Activated CD8-positive, alpha-beta memory T cell treated with anti-CD3 and anti-CD28 coated beads, Interleukin-2, amount 50 U/mL, for 1 hour (primary cell): ENCODE measurements around the gene ZBTB32.

Experiments used
- DNase-seq: peaks from one replicate; pipeline ENCODE4 v3.0.0-alpha.2; 2020; ENCODE audit errors: extremely low read depth

The ZBTB32 gene

DNA sequence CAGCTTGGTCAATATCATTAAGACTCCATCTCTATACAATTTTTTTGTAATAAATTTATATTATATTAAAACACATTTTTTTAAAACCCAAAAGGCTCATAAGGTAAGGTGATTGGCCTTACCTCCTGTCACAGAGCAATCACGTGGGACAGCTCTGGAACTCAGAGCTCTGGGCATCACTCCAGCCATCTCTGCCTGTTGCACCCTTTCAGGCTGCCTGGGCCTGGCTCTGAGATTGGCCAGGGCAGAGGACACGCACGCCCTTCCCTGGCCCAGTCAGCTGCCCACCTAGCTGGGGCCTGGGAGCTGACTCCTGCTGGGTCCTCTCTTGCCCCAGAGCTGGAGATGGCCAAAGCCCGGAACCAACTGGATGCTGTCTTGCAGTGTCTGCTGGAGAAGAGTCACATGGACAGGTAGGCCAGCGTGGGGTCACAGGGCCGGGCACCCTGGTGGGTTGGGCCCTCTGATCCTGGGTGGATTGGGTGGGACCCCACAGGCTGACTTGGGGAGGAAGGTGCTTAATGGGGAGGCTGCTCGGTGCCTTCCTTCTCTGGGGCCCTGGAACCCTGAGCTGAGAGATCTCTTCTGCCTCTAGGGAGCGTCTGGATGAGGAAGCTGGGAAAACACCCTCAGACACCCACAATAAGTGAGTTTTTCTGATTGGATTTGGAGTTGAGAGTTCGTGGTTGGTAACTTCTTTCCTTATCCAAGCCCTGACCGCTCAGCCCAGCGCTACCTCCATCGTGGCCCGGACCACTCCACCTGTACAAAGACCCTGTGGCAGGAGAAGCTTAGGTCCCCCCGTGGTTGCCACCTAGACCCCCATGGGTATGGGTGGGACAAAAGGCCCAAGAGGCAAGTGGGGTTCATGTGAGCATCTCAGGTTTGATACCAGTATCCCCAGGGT, 47.7 kb downstream of the ZBTB32 start:
- no peak for DNase-seq

DNA sequence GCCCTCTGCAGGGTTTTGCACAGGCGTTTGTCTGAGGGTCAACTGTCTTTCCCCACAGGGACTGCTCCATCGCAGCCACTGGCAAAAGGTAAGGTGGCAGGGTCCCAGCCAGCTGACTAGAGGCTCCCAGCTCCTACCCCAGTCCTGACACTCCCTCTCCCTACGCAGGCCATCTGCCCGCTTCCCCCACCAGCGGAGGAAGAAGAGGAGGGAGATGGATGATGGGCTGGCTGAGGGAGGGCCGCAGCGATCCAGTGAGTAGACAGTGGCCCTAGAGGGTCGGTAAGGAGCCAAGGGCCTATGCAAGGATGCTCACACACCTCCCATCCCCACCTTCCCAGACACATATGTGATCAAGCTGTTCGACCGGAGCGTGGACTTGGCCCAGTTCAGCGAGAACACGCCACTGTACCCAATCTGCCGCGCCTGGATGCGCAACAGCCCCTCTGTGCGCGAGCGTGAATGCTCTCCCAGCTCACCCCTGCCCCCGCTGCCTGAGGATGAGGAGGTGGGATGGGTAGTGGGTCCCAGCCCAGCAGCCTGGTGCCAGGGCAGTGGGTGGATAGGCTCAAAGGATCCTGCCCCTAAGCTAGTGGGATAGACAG, 48.5 kb downstream of the ZBTB32 start:
- DNase-seq: no peak

DNA sequence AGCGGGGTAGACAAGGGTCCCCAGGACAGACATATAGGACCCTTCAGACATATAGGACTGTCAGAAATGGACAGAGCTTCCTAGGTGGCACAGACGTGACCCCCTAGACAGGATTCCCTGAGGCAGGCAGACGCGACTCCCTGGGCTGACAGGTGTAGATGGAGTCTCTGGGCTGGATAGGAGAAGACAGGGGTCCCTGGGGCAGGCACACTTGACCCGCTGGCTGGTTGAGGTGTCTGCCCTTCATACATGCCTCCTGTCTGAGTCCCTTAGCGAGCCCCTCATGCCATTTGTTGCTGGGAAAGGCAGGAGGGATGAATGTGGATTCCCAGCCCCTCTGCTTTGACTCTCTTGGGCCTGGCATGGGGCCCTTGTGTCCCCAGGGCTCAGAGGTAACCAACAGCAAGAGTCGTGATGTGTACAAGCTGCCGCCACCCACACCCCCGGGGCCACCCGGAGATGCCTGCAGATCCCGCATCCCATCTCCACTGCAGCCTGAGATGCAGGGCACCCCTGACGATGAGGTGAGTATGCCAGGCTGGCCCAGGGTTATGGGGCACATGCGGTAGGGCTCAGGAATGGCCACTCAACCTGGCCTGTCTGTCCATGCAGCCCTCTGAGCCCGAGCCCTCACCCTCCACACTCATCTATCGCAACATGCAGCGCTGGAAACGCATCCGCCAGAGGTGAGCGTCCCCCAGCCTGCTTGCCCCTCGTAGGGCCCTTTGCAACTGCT, 49.4 kb downstream of the ZBTB32 start:
- no peak for DNase-seq

DNA sequence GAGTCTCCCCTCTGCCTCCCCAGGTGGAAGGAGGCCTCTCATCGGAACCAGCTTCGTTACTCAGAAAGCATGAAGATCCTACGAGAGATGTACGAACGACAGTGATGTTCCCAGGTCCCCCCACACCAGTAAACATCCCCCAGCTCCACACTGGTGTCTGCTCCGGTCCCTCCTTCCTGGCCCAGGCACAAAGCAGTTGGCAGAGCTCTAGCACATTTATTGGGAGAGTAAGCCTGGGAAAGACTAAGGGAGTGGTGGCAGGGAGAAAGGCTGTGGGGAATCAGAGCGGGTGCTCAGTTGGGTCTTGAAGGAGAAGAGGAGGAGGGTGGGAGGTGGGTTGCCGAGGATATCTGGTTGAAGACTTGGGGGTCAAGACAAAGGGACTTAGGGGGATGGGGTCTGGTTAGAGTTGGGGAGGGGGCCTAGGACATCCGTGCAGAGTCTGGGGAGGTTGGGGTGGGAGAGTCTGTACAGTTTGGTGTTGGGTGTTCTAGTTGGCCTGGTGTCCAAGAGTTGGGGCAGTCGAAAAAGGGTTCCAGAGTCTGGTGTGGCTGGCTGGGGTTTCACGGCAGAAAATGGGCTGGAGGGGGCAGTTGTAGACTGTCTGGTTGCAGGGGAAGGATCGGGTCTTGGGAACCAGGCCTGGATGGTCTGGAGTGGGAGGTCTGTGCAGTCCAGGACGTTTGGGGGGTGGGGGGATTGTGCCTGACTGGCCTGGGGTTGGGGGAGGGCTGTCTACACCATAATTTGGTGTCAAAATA, 50.2 kb downstream of the ZBTB32 start:
- no peak for DNase-seq

DNA sequence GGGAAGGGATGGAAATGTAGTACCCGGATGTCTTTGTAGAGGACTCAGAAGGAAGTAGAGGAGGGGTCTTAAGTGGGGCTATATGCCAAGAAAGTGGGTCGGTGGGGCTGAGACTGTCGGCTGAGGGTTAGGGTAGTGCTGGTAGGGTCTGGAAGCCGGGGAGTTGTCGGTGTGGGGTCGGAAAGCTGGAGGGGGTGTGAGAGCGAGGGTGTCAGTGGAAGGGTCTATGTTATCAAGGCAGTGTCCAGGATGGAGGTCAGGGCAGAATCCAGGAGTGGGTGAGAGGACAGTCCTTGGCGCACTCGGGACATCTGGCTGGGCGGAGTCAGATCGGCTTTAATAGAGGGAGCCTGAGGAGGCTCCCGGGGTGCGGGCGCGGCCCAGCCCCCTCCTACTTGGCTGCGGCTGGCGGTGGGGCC, 50.8 kb downstream of the ZBTB32 start:
- no peak for DNase-seq

DNA sequence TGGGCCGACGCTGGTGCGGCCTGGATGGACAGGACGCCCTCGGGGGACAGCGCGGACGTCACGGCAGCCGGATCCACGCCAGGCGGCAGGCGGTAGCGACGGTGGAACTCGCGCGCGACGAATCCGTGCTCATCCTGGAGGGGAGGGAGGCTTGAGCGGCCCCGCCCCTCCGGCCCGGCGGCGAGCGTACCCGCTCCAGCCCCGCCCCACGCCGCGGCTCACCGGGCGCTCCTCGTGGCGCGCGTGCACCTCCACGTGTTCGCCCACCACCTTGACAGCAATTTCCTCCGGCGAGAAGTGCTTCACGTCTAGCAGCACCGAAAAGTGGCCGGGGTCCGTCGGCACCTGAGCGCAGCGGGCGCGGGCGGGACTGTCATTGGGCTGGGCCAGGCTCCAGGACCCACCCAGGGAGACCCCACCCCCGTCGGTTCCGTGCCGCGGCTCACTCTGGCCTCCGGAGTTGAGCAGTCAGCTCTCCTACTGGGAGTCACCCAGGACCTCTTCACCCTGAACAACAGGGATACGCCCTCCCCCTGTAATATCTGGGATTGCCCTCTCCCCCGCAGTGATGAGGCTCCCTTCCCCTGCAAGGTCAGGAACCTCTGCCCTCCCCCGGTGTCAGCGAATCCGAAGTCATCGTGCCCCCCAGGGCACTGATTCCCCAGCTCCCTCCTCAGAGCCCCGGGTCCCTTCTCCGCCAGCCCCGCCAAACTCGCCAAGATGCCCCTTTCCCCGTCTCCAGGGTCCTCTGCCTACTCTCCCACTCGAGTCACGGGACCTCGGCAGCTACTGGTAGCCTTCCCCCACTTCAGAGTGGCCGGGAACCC, 51.4 kb downstream of the ZBTB32 start:
- DNase-seq: no peak

DNA sequence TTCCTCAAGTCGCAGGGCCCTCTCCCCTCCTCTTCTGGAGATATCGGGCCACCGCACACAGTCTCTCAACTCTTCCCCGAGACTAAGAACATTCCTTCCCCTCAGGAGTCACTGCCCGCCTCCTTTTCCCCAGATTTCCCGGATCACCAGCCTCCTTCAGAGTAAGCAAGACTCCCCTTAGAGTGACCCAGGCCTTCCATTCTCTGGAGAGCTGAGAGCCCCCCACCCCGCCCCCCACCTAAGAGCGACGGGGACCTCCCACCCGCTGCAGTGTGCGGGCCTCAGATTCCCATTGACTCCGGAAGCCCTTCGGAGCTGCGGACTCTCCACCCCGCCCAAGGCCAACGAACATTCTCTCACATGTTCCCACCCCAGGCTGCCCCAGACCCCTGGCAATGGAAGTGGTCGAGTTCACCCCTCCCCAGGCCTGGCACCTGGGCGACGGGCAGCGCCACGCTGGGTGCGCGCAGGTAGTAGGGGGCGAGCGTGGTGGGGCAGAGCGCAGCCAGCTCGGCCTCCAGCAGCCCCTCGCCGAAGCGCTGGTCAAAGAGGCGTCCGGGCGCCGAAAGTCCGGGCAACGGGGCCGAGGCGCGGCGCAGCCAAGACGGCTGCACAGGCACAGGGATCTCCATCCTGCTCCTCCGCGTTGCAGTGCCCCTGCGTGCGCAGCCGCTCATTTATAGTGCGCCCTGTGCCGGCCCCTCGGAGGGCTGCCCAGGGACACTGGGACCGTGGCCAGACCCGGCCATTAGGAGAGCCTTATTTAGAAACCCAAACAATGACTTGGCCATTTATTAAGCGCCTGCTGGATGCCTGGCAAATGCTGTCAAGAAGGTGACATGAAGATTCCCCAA, 52.2 kb downstream of the ZBTB32 start, which contains the start of gene HSPB6:
Gene HSPB6 (minus strand): TSS at position 653 of the 854 bp plus-strand sequence. CDS start 21 bp downstream, at position 632.
- no peak for DNase-seq

DNA sequence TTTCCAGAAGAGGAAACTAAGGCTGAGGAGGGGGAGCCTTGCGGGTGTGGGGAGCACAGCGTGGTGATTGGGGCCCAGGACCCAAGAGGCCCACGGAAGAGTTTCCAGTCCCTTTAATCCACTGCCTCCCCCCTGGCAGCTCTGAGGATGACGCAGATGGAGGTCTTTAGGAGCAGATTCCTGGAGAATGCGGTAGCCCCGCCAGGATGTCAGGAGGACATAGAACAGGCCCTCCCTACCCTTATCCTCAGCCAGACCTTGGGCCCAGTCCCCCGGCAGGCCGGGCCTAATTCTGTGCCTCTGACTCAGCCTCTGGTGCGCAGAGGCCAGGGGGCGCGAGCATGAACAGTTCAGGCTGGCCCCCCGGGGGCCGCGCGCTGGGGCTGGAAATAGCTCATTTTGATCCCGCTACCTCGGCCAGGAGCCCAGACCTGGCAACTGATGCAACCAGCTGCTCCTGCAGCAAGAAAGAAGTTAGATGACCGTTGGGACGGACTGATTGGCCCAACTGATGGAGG, 52.9 kb downstream of the ZBTB32 start:
- DNase-seq: no peak

DNA sequence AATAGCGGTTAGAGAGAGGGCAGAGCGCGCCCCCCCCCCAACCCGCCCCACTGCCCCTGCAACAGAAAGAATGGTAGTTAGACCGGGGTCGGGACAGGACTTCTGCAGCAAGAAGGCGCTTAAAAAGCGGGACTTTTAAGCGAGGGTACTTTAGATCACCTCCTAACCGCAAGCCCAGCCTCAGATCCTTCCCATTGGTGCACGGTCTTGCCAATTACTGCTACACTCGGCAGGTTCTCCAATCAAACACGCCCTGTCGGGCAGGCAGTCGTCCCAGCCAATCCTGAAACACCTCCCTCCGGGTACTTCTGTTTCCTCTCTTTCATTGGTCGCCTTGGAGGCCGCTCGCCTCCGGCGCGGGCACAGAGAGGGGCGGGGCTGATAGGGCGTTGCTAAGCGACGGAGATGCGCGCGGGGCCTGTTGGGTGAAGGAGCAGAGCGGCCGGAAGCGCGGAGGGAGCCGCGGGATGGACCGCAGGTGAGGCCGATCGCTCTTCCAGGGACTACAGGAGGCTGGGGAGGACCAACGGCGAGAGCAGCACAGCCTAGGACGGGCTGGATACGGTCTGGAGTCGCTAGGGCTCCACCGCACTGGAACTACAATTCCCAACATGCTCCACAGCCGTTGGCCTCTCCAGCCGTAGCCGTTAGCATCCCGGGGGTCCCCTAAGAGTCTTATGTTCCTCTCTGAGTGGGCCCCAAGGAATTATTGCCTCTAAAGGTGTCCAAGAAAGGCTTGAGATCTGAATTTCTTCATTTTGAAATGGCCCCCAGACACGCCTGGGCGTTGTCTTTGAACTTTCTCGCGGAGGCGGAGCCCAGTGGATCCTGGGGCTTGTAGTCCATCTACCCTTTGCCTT, 53.6 kb downstream of the ZBTB32 start, which contains the start of gene PROSER3:
Gene PROSER3 (plus strand): TSS at position 428 of the 860 bp plus-strand sequence. CDS start 40 bp downstream, at position 468.
- peak; percentile 97 for DNase-seq

DNA sequence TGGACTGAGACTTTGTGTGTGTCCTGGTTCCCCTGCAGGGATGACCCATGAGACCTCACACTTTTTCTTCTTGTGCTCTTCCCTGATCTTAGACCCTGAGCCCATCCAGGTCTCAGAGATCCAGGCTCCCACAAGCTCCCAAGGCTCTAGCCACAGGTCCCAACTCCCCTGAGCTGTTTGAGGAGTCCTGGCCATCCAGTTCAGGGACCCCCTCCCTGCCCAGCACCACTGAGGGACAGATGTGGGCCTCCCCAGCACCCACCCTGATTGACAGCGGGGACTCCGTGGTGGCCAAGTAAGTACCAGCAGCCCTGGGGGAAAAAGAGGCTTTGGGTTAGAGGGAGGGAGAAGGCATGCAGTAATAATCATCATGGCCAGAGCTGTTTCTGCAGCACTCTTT, 55.3 kb downstream of the ZBTB32 start:
- DNase-seq: no peak

DNA sequence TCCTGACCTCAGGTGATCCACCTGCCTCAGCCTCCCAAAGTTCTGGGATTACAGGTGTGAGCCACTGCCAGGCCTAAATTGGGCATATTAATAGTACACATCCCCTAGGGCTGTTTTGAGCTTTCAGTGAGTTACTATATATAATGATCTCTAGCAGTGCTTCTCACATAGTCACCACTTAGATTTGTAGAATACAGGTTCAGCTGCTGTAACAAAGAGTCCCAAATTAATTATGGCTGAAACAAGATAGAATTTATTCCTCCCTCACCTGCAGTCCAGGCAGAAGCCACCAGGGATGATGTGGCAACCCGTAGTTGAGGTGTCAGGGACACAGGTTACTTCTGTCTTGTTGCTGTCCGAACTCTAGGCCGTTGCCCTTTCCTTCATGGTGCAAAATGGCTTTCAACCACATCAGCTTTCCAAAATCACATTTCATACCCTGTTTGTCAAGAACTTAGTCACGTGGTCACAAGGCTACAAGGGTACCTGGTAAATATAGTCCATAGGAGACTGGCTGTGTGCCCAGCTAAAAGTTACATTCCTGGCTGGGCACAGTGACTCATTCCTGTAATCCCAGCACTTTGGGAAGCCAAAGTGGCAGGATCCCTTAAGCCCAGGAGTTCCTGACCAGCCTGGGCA, 56.5 kb downstream of the ZBTB32 start:
- no peak for DNase-seq

DNA sequence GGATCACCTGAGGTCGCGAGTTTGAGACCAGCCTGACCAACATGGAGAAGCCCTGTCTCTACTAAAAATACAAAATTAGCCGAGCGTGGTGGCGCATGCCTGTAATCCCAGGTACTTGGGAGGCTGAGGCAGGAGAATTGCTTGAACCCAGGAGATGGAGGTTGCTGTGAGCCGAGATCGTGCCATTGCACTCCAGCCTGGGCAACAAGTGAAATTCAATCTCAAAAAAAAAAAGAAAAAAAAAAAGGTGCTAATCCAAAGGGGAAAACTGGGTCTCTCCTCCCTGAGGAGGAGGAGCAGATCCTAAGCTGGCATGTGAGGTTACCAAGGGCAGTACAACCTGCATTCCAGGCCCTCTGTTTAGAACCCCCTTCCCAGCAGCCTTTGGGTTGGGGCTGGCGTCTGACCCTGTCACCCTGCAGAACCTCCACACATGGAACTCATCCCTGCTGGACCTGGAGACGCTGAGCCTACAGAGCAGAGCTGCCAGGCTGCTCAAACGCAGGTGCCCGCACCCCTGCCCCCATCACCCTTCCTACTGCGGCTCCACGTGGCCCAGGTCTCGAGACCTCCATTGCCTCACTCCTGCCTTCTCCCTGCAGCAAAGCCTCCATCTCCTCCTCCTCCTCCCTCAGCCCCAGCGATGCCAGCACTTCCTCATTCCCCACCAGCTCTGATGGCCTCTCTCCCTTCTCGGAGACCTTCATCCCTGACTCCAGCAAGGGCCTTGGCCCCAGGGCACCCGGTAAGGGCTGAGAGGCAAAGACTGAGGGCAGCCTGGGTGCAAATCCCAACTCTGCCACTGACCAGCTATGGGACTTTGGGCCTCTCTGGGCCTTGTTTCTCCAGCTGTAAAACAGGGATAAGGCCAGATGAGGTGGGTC, 60.3 kb downstream of the ZBTB32 start:
- DNase-seq: no peak
